CD8-positive, alpha-beta memory T cell (primary cell): Measurements from ENCODE around the gene ATAD3C. TPM values are rescaled to one million over a fixed set of nuclear protein-coding genes. Genes with fewer than 3 reads are reported as not detected.
A peak's percentile ranks its signal among the peaks of the same experiment; 100 is the strongest.
"Not testable (repeated sequence)": the region's sequence is repeated elsewhere in the genome, so short reads cannot be mapped to it uniquely, and the experiment has no call there.

Experiments used
- CTCF ChIA-PET: fragments of 350-600 bp; sonication (Branson Sonifier 250); formaldehyde crosslinking; loops from one replicate; lab custom pipeline; 2021; ENCODE audit warnings: antibody characterized with exemption; lab: Charles Lee
- POLR2A ChIA-PET: fragments of 350-600 bp; sonication (Branson Sonifier 250); formaldehyde crosslinking; loops from one replicate; lab custom pipeline; 2021; ENCODE audit warnings: antibody characterized with exemption; lab: Charles Lee
- DNase-seq, 5 donors: peaks; one replicate each; pipeline versions ENCODE4 v3.0.0 to v3.0.0-alpha.2; 2020 to 2022; ENCODE audit warnings: mixed read lengths in 1 of 5
- H3K27ac ChIP-seq: one replicate; pipeline ENCODE4 v1.7.0; 2013; ENCODE audit warnings: low read depth, mild to moderate bottlenecking, low read length, moderate library complexity
- H3K27me3 ChIP-seq: 2 replicates; pipeline ENCODE4 v1.7.0; 2013; ENCODE audit warnings: low read length, mild to moderate bottlenecking; ENCODE audit not compliant: insufficient read depth, poor library complexity, severe bottlenecking
- H3K36me3 ChIP-seq: 2 replicates; pipeline ENCODE4 v1.7.0; 2013; ENCODE audit warnings: mild to moderate bottlenecking, low read length, moderate library complexity; ENCODE audit not compliant: insufficient read depth
- H3K4me1 ChIP-seq: 2 replicates; pipeline ENCODE4 v1.7.0; 2013; ENCODE audit warnings: mild to moderate bottlenecking, low read length, moderate library complexity; ENCODE audit not compliant: insufficient read depth
- H3K4me3 ChIP-seq: 2 replicates; pipeline ENCODE4 v1.7.0; 2013; ENCODE audit warnings: mild to moderate bottlenecking, low read length
- H3K9me3 ChIP-seq: 2 replicates; pipeline ENCODE4 v1.7.0; 2013; ENCODE audit warnings: mild to moderate bottlenecking, low read length
- H3K27ac Mint-ChIP-seq, 8 donors: one replicate each; pipeline ENCODE4 v1.8.0; 2020 to 2021; ENCODE audit warnings: mixed read lengths in 8 of 8, mild to moderate bottlenecking in 6 of 8, inconsistent platforms in 3 of 8, moderate library complexity in 3 of 8
- H3K27me3 Mint-ChIP-seq, 2 donors: one replicate each; pipeline ENCODE4 v1.8.0; 2020 to 2021; ENCODE audit warnings: mixed read lengths in 2 of 2, mild to moderate bottlenecking in 1 of 2, moderate library complexity in 1 of 2
- H3K36me3 Mint-ChIP-seq, 3 donors: one replicate each; pipeline ENCODE4 v1.8.0; 2020 to 2021; ENCODE audit warnings: mixed read lengths in 3 of 3, inconsistent platforms in 1 of 3, mild to moderate bottlenecking in 1 of 3
- H3K4me1 Mint-ChIP-seq, 3 donors: one replicate each; pipeline ENCODE4 v1.8.0; 2020 to 2021; ENCODE audit warnings: mixed read lengths in 3 of 3, inconsistent platforms in 1 of 3, mild to moderate bottlenecking in 1 of 3
- H3K4me3 Mint-ChIP-seq, 7 donors: one replicate each; pipeline ENCODE4 v1.8.0; 2020 to 2021; ENCODE audit warnings: mixed read lengths in 7 of 7, mild to moderate bottlenecking in 6 of 7, moderate library complexity in 4 of 7, inconsistent platforms in 2 of 7
- H3K9me3 Mint-ChIP-seq, 5 donors: one replicate each; pipeline ENCODE4 v1.8.0; 2020 to 2022; ENCODE audit warnings: mixed read lengths in 5 of 5, mild to moderate bottlenecking in 3 of 5, moderate library complexity in 2 of 5, inconsistent platforms in 1 of 5
- polyA plus RNA-seq: library from polyadenylated mRNA; unstranded; fragments of 300-500 nt; fragmentation: Illumina TruSeq; gene quantifications from one replicate; pipeline ENCODE4 v1.2.3, GENCODE V29; 2021
- total RNA-seq, 2 experiments: library from RNA; stranded (reverse); gene quantifications; one replicate each; pipeline ENCODE4 v1.2.3, GENCODE V29; 2021

ATAD3C gene
- total and polyA plus RNA-seq, 3 experiments from 2014 or later: 0.53 to 4.3 (median 1.9) TPM

GRCh38 chr1:1425753-1426495 is 23.6 kb upstream of the ATAD3C start:
- Mint-ChIP-seq H3K4me3 (peak overlapping the region in 1 of 7 donors; percentile 48), H3K4me1 (peaks cover 3 to 13% (median 5%) of the 10 kb centered on the region in 3 donors), H3K27ac (no peak overlapping the region), H3K27me3 (peaks cover 31 to 40% of the 10 kb centered on the region in 2 donors), H3K36me3 (no peaks in the 10 kb centered on the region), H3K9me3 (no peaks in the 10 kb centered on the region)
- DNase-seq: no peak
- H3K9me3 ChIP-seq: no peaks in the 10 kb centered on the region
- ChIA-PET CTCF (no interaction called here), POLR2A (interaction anchor here (0.6 kb wide), 2 partner anchors 19 to 467 kb away, joined by 3 to 4 read pairs; partner anchors contain the start of genes MRPL20 and NOC2L)
- H3K27me3 ChIP-seq: no peaks in the 10 kb centered on the region
- no peaks in the 10 kb centered on the region for H3K4me1 ChIP-seq
- no peak overlapping the region for H3K4me3 ChIP-seq
- no peaks in the 10 kb centered on the region for H3K36me3 ChIP-seq
- no peak overlapping the region for H3K27ac ChIP-seq

- ChIA-PET CTCF (no interaction called here), POLR2A (interaction anchor here (0.6 kb wide), 2 partner anchors 20 to 468 kb away, joined by 3 to 4 read pairs; partner anchors contain the start of genes MRPL20 and NOC2L)
- no peaks in the 10 kb centered on the region for H3K4me1 ChIP-seq
- no peaks in the 10 kb centered on the region for H3K36me3 Mint-ChIP-seq
- H3K4me1 Mint-ChIP-seq: peaks cover 3 to 13% (median 5%) of the 10 kb centered on the region in 3 donors
- no peaks in the 10 kb centered on the region for H3K9me3 Mint-ChIP-seq
- no peaks in the 10 kb centered on the region for H3K9me3 ChIP-seq
- H3K27ac Mint-ChIP-seq: no peak overlapping the region
- no peak overlapping the region for H3K4me3 ChIP-seq
- peaks cover 31 to 40% of the 10 kb centered on the region in 2 donors for H3K27me3 Mint-ChIP-seq
- peak overlapping the region in 1 of 7 donors; percentile 48 for H3K4me3 Mint-ChIP-seq
- no peak overlapping the region for H3K27ac ChIP-seq
- H3K36me3 ChIP-seq: no peaks in the 10 kb centered on the region
- no peak for DNase-seq
- no peaks in the 10 kb centered on the region for H3K27me3 ChIP-seq
These were observed 22.9 kb upstream of the ATAD3C start for GRCh38 chr1:1426496-1427105.

GRCh38 chr1:1427106-1427819 is 22.2 kb upstream of the ATAD3C start:
- no peaks in the 10 kb centered on the region for H3K9me3 ChIP-seq
- no peaks in the 10 kb centered on the region for H3K36me3 Mint-ChIP-seq
- H3K27me3 ChIP-seq: no peaks in the 10 kb centered on the region
- H3K9me3 Mint-ChIP-seq: no peaks in the 10 kb centered on the region
- ChIA-PET CTCF (no interaction called here), POLR2A (no interaction called here)
- no peak overlapping the region for H3K27ac Mint-ChIP-seq
- H3K27ac ChIP-seq: no peak overlapping the region
- no peaks in the 10 kb centered on the region for H3K4me1 ChIP-seq
- peaks cover 31 to 37% of the 10 kb centered on the region in 2 donors for H3K27me3 Mint-ChIP-seq
- peaks cover 3 to 13% (median 5%) of the 10 kb centered on the region in 3 donors for H3K4me1 Mint-ChIP-seq
- H3K4me3 ChIP-seq: no peak overlapping the region
- H3K4me3 Mint-ChIP-seq: no peak overlapping the region
- H3K36me3 ChIP-seq: no peaks in the 10 kb centered on the region
- DNase-seq: no peak

- Histone ChIP-seq H3K9me3 (no peaks in the 10 kb centered on the region), H3K27ac (no peak overlapping the region), H3K4me1 (no peaks in the 10 kb centered on the region), H3K4me3 (no peak overlapping the region), H3K36me3 (no peaks in the 10 kb centered on the region), H3K27me3 (no peaks in the 10 kb centered on the region)
- H3K27me3 Mint-ChIP-seq: peaks cover 28 to 35% of the 10 kb centered on the region in 2 donors
- DNase-seq: no peak
- H3K36me3 Mint-ChIP-seq: no peaks in the 10 kb centered on the region
- ChIA-PET CTCF (no interaction called here), POLR2A (no interaction called here)
- H3K27ac Mint-ChIP-seq: no peak overlapping the region
- H3K9me3 Mint-ChIP-seq: no peaks in the 10 kb centered on the region
- H3K4me1 Mint-ChIP-seq: peaks cover 3 to 11% (median 5%) of the 10 kb centered on the region in 3 donors
- H3K4me3 Mint-ChIP-seq: no peak overlapping the region
These were observed 21.7 kb upstream of the ATAD3C start for GRCh38 chr1:1427820-1428148.

- ChIA-PET CTCF (interaction anchor here (1.0 to 2.1 kb wide), 2 partner anchors 12 to 14 kb away, joined by 4 to 5 read pairs; no protein-coding TSS in a partner anchor), POLR2A (no interaction called here)
- DNase-seq: no peak
- H3K27ac ChIP-seq: no peak overlapping the region
- Mint-ChIP-seq H3K36me3 (no peaks in the 10 kb centered on the region), H3K9me3 (no peaks in the 10 kb centered on the region), H3K4me3 (peak overlapping the region in 4 of 7 donors; percentile 13 to 68 (median 50)), H3K4me1 (peaks cover 3 to 7% (median 5%) of the 10 kb centered on the region in 3 donors), H3K27ac (peak overlapping the region in 1 of 8 donors; percentile 70), H3K27me3 (peaks cover 24 to 31% of the 10 kb centered on the region in 2 donors)
- no peaks in the 10 kb centered on the region for H3K4me1 ChIP-seq
- H3K9me3 ChIP-seq: no peaks in the 10 kb centered on the region
- no peak overlapping the region for H3K4me3 ChIP-seq
- H3K27me3 ChIP-seq: no peaks in the 10 kb centered on the region
- no peaks in the 10 kb centered on the region for H3K36me3 ChIP-seq
These were observed 21.3 kb upstream of the ATAD3C start for GRCh38 chr1:1428174-1428573.

DNA sequence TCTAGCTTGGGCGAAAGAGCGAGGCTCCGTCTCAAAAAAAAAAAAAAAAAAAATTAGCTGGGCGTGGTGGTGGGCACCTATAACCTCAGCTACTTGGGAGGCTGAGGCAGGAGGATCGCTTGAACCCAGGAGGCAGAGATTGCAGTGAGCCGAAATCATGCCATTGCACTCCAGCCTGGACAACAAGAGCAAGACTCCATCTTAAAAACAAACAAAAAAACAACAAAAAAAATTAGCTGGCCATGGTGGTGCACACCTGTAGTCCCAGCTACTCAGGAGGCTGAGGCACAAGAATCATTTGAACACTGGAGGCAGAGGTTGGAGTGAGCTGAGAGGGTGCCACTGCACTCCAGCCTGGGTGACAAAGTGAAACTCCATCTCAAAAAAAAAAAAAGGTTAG is 20.5 kb upstream of the ATAD3C start:
- H3K36me3 Mint-ChIP-seq, H3K4me1 ChIP-seq, DNase-seq, H3K4me3 ChIP-seq, H3K27ac ChIP-seq, H3K9me3 Mint-ChIP-seq, H3K4me3 Mint-ChIP-seq, POLR2A ChIA-PET, H3K27me3 ChIP-seq, H3K36me3 ChIP-seq, H3K4me1 Mint-ChIP-seq, H3K9me3 ChIP-seq, H3K27ac Mint-ChIP-seq: not testable (repeated sequence)
- CTCF ChIA-PET: interaction anchor here (1.0 to 2.1 kb wide), 2 partner anchors 11 to 15 kb away, joined by 4 to 5 read pairs; no protein-coding TSS in a partner anchor
- peaks cover 23 to 29% of the 10 kb centered on the region in 2 donors for H3K27me3 Mint-ChIP-seq

- H3K27ac Mint-ChIP-seq: peak overlapping the region in 1 of 8 donors; percentile 2
- POLR2A ChIA-PET: no interaction called here
These were observed 19.8 kb upstream of the ATAD3C start for GRCh38 chr1:1429671-1430073.

More at GRCh38 chr1:1429671-1430073, 19.8 kb upstream of the ATAD3C start:
- peaks cover 3 to 7% (median 5%) of the 10 kb centered on the region in 3 donors for H3K4me1 Mint-ChIP-seq
- no peaks in the 10 kb centered on the region for H3K9me3 Mint-ChIP-seq
- Histone ChIP-seq H3K27ac (no peak overlapping the region), H3K9me3 (no peaks in the 10 kb centered on the region), H3K36me3 (no peaks in the 10 kb centered on the region), H3K4me3 (no peak overlapping the region), H3K4me1 (no peaks in the 10 kb centered on the region), H3K27me3 (peaks cover 2% of the 10 kb centered on the region)
- peaks cover 19 to 29% of the 10 kb centered on the region in 2 donors for H3K27me3 Mint-ChIP-seq
- no peaks in the 10 kb centered on the region for H3K36me3 Mint-ChIP-seq
- CTCF ChIA-PET: interaction anchor here (2.1 kb wide), 1 partner anchor 11 kb away, joined by 5 read pairs; no protein-coding TSS in a partner anchor
- DNase-seq: no peak
- H3K4me3 Mint-ChIP-seq: no peak overlapping the region
